Heart left ventricle (tissue), 16 donors: ENCODE measurements around the gene DNAJB12. TPM values are rescaled to one million over a fixed set of nuclear protein-coding genes. Genes with fewer than 3 reads are reported as not detected.

ENCODE experiments used
- ATAC-seq, 4 donors: fragments of 200-7000 bp; cut with Tn5 transposase; one replicate each; pipeline ENCODE4 v1.9.1; 2020 to 2022; ENCODE audit warnings: moderate library complexity in 4 of 4, mild to moderate bottlenecking in 3 of 4, moderate number of reproducible peaks in 1 of 4
- DNase-seq, 5 donors: peaks; one replicate each; pipeline ENCODE4 v3.0.0-alpha.2; 2020
- H3K27ac ChIP-seq, 12 donors: fragments of 200-600 bp; sonication (generic) in 4 of 12; one replicate each; pipeline versions ENCODE4 v1.5.0 to v1.8.0; 2016 to 2022; ENCODE audit warnings: mild to moderate bottlenecking in 2 of 12
- H3K27me3 ChIP-seq, 9 donors: fragments of 200-600 bp; sonication (generic) in 2 of 9; one replicate each; pipeline versions ENCODE4 v1.5.1 to v1.8.0; 2016 to 2022; ENCODE audit warnings: mild to moderate bottlenecking in 3 of 9
- H3K36me3 ChIP-seq, 9 donors: fragments of 200-600 bp; sonication (generic) in 2 of 9; one replicate each; pipeline versions ENCODE4 v1.5.0 to v1.8.0; 2018 to 2022; ENCODE audit warnings: mild to moderate bottlenecking in 2 of 9
- H3K4me1 ChIP-seq, 12 donors: fragments of 200-600 bp; sonication (generic) in 4 of 12; one replicate each; pipeline versions ENCODE4 v1.5.0 to v1.8.0; 2016 to 2022; ENCODE audit warnings: mild to moderate bottlenecking in 3 of 12
- H3K4me3 ChIP-seq, 12 donors: fragments of 200-600 bp; sonication (generic) in 4 of 12; one replicate each; pipeline versions ENCODE4 v1.5.0 to v1.8.0; 2017 to 2022; ENCODE audit warnings: mild to moderate bottlenecking in 9 of 12, moderate library complexity in 4 of 12
- H3K9me3 ChIP-seq, 12 donors: fragments of 200-600 bp; sonication (generic) in 4 of 12; one replicate each; pipeline versions ENCODE4 v1.5.0 to v1.8.0; 2016 to 2022; ENCODE audit warnings: mild to moderate bottlenecking in 1 of 12
- POLR2A ChIP-seq, 2 donors: fragments of 450-650 bp; IDR thresholded peaks; one replicate each; pipeline ENCODE4 v1.6.1; 2017; ENCODE audit warnings: antibody characterized with exemption in 2 of 2, mild to moderate bottlenecking in 2 of 2, moderate library complexity in 2 of 2
- WGBS, 4 donors: extraction: QIAGEN DNeasy Blood & Tissue Kit in 2 of 4; methylation state at CpG; one replicate each; pipeline versions ENCODE4 v1.1.5 to v1.1.7; 2013 to 2018; 5-methylcytosine and 5-hydroxymethylcytosine counted together
- intact Hi-C, 10 donors: fragments of 100-400 bp; cut with DNase I; formaldehyde crosslinking; loops; one replicate each; pipeline versions ENCODE4 v1.11.1 to v1.14.2; 2022
- polyA plus RNA-seq, 2 donors: library from polyadenylated mRNA; stranded (reverse); fragments of 200-250 nt; gene quantifications; one replicate each; pipeline ENCODE4 v1.2.3, GENCODE V29; 2013
- total RNA-seq, 9 donors: library from RNA; depleted of rRNA in 2 of 9; stranded (reverse); fragments of >200 nt in 2 of 9; fragmentation: NEBNext Ultra II Directional in 3 of 9; extraction: Animal tissue kit (Norgen Biotek cat#: 25700) in 3 of 9; gene quantifications; one replicate each; pipeline versions ENCODE4 v1.1.0 to v1.2.4, GENCODE V29; 2016 to 2023
- TF ChIP-seq, protein P1 (sequence below), 12 donors: fragments of 200-600 bp; sonication (generic) in 4 of 12; IDR thresholded peaks; one replicate each; pipeline versions ENCODE4 v1.5.0 to v1.8.0; 2018 to 2022; ENCODE audit warnings: antibody characterized with exemption in 12 of 12, mild to moderate bottlenecking in 5 of 12
- donor health status: ischemic (EF 13 %, LVEDD 7.1; RV severe dilation, severe dysfunction).
- donor health status: healthy with polysubstance abuse.
- donor health status: DM: no; HTN: yes; CAD: no.
- donor health status: DM: no; HTN: no; CAD: no.
- donor health status: ischemic (EF 25% LVEDD 6.9; RV normal size, moderate dysfunction).
- donor health status: ischemic (EF 25% LVEDD 5.7; RV mildly dilated, moderate dysfunction).
- donor health status: healthy.
- donor health status: DM: yes; HTN: yes; CAD: no.
- donor health status: ischemic (EF 35%, LVEDD 5.7; RV mildly dilated, moderate dysfunction).
- donor health status: nonischemic (EF 11% LVEDD 7.7; RV severe dilation, severe dysfunction).
- donor health status: DM: yes; HTN: yes; CAD: no.
- donor health status: PGD.
- donor health status: ischemic (EF 29% LVEDD 5.4; RV normal size, mild dysfunction).
- donor health status: nonischemic (EF 23%, LVEDD 6.1; RV moderate dilation, normal function).

DNAJB12 gene
- total and polyA plus RNA-seq, 11 donors, result 21.1 to 42.5 (median 29.1) TPM

- H3K27ac ChIP-seq, result no peak overlapping the region
Observed at GRCh38 chr10:72312865-72313391, 41.8 kb downstream of the DNAJB12 start.

GRCh38 chr10:72311667-72312066 is 43.1 kb downstream of the DNAJB12 start:
- no peak overlapping the region for H3K27ac ChIP-seq
- ATAC-seq, result no peak
- intact Hi-C loops, result no loop called here

More at GRCh38 chr10:72312865-72313391, 41.8 kb downstream of the DNAJB12 start:
- no peaks in the 10 kb centered on the region for H3K9me3 ChIP-seq
- WGBS, 4 donors, result 96 to 98% (median 97%) methylated on average over 8 of the region's 8 CpGs
- intact Hi-C loops, result no loop called here
- no peak for TF ChIP-seq POLR2A (IDR thresholded peaks at IDR 0.05)
- TF ChIP-seq, protein P1, sequence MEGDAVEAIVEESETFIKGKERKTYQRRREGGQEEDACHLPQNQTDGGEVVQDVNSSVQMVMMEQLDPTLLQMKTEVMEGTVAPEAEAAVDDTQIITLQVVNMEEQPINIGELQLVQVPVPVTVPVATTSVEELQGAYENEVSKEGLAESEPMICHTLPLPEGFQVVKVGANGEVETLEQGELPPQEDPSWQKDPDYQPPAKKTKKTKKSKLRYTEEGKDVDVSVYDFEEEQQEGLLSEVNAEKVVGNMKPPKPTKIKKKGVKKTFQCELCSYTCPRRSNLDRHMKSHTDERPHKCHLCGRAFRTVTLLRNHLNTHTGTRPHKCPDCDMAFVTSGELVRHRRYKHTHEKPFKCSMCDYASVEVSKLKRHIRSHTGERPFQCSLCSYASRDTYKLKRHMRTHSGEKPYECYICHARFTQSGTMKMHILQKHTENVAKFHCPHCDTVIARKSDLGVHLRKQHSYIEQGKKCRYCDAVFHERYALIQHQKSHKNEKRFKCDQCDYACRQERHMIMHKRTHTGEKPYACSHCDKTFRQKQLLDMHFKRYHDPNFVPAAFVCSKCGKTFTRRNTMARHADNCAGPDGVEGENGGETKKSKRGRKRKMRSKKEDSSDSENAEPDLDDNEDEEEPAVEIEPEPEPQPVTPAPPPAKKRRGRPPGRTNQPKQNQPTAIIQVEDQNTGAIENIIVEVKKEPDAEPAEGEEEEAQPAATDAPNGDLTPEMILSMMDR (IDR thresholded peaks at IDR 0.05), result no peak
- H3K4me3 ChIP-seq, result no peak overlapping the region
- no peaks in the 10 kb centered on the region for H3K27me3 ChIP-seq
- DNase-seq (no peak), ATAC-seq (no peak)
- peaks cover 16 to 72% (median 61%) of the 10 kb centered on the region in 12 donors for H3K4me1 ChIP-seq
- no peaks in the 10 kb centered on the region for H3K36me3 ChIP-seq

DNA sequence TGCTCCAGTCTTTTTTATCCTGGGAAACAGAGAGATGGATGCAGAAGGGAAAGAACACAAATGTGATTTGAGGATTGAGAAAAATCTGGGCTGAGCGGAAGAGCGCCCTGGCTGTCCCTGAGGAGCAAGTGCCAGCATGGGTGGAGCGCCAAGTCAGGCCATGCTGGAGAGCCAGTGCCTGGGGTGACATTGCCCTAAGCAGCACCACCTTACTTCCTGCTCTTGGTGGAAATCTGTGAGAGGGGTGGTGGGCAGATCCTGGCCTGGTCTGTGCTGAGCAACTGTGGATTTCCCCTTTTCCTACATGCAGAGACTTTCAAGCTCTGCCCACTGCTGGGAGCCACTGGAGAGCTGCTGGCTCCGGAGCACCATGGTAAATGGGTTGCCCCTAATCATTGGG is 44.1 kb downstream of the DNAJB12 start:
- intact Hi-C loops, result no loop called here
- DNase-seq, result peak in 2 of 5 donors; percentile 52 to 64
- H3K4me1 ChIP-seq, result peaks cover 8 to 66% (median 48%) of the 10 kb centered on the region in 12 donors

More at GRCh38 chr10:72311667-72312066, 43.1 kb downstream of the DNAJB12 start:
- no peak for TF ChIP-seq POLR2A (IDR thresholded peaks at IDR 0.05)
- TF ChIP-seq, protein P1 (IDR thresholded peaks at IDR 0.05), result no peak
- WGBS, 4 donors, result 86 to 92% (median 91%) methylated on average over 7 of the region's 7 CpGs
- Histone ChIP-seq H3K4me1 (peaks cover 16 to 66% (median 52%) of the 10 kb centered on the region in 12 donors), H3K36me3 (no peaks in the 10 kb centered on the region), H3K9me3 (no peaks in the 10 kb centered on the region), H3K4me3 (no peak overlapping the region), H3K27me3 (no peaks in the 10 kb centered on the region)
- DNase-seq, result no peak

DNA sequence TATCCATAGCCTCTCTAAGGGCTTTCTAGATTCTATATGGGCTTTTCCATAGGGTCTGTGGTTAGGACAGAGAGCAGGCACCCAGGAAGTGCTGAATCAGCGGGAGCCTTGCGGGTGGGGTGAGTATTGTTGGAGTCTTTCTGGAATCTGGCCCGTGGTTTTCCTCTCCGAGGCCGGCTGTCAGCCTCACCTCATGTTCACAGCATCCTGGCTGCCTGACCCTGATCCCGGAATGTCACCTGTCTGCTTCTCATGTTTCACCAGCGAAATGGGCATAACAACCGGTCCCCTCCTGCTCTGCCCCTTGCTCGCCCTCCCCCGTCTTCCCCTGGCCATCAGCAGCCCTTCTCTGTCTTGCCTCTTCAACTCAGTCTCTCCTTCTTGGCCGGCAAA is 44.5 kb downstream of the DNAJB12 start:
- intact Hi-C loops, result no loop called here
- H3K27ac ChIP-seq, result peak overlapping the region in 8 of 12 donors; percentile 3 to 78 (median 38)
- TF ChIP-seq, protein P1 (IDR thresholded peaks at IDR 0.05), result no peak
- TF ChIP-seq POLR2A (IDR thresholded peaks at IDR 0.05), result no peak
- WGBS, 4 donors, result 50 to 58% (median 55%) methylated on average over 11 of the region's 11 CpGs
- no peak for ATAC-seq
- H3K27me3 ChIP-seq, result no peaks in the 10 kb centered on the region
- no peaks in the 10 kb centered on the region for H3K9me3 ChIP-seq
- no peaks in the 10 kb centered on the region for H3K36me3 ChIP-seq
- peak in 1 of 5 donors; percentile 22 for DNase-seq
- H3K4me1 ChIP-seq, result peaks cover 6 to 66% (median 47%) of the 10 kb centered on the region in 12 donors
- no peak overlapping the region for H3K4me3 ChIP-seq

More for the DNA sequence above, 44.1 kb downstream of the DNAJB12 start:
- no peaks in the 10 kb centered on the region for H3K9me3 ChIP-seq
- ATAC-seq, result peak in 2 of 4 donors; percentile 33 to 38
- TF ChIP-seq POLR2A (IDR thresholded peaks at IDR 0.05), result no peak
- TF ChIP-seq, protein P1 (IDR thresholded peaks at IDR 0.05), result no peak
- peak overlapping the region in 3 of 12 donors; percentile 17 to 66 (median 18) for H3K27ac ChIP-seq
- WGBS, 4 donors, result 67 to 87% (median 84%) methylated on average over 4 of the region's 4 CpGs
- no peaks in the 10 kb centered on the region for H3K27me3 ChIP-seq
- no peak overlapping the region for H3K4me3 ChIP-seq
- no peaks in the 10 kb centered on the region for H3K36me3 ChIP-seq
